Skeletal muscle satellite cell (primary cell): Measurements from ENCODE around the gene OMP. TPM values are rescaled to one million over a fixed set of nuclear protein-coding genes. Genes with fewer than 3 reads are reported as not detected.
"Not testable (repeated sequence)": the region's sequence is repeated elsewhere in the genome, so short reads cannot be mapped to it uniquely, and the experiment has no call there.

Experiments used
- H3K27me3 ChIP-seq: 2 replicates; pipeline ENCODE4 v1.7.0; 2013; ENCODE audit warnings: low read length; ENCODE audit not compliant: control insufficient read depth, insufficient read depth
- H3K36me3 ChIP-seq: 2 replicates; pipeline ENCODE4 v1.7.0; 2013; ENCODE audit warnings: mild to moderate bottlenecking, control low read depth, low read length; ENCODE audit not compliant: insufficient read depth
- H3K4me1 ChIP-seq: 2 replicates; pipeline ENCODE4 v1.7.0; 2013; ENCODE audit warnings: low read length; ENCODE audit not compliant: control insufficient read depth, insufficient read depth
- H3K4me2 ChIP-seq: 2 replicates; pipeline ENCODE4 v1.7.0; 2013; ENCODE audit warnings: mild to moderate bottlenecking, low read length
- H3K4me3 ChIP-seq: 2 replicates; pipeline ENCODE4 v1.7.0; 2013; ENCODE audit warnings: low read length
- H3K9ac ChIP-seq: 2 replicates; pipeline ENCODE4 v1.7.0; 2013; ENCODE audit warnings: mild to moderate bottlenecking, low read depth, low read length, moderate library complexity
- H3K9me3 ChIP-seq: replicated peaks from 2 replicates; pipeline ENCODE4 v1.7.0; 2013; ENCODE audit warnings: mild to moderate bottlenecking, control low read depth, low read length
- total RNA-seq: library from RNA; depleted of rRNA; stranded (reverse); fragments of >200 nt; gene quantifications from 2 replicates; pipeline ENCODE4 v1.2.3, GENCODE V29; 2012; rRNA removed

Gene OMP
- total RNA-seq: not detected in 2 replicates

- no peak within 1 kb of the TSS for H3K4me2 ChIP-seq
- H3K4me3 ChIP-seq: no peak within 1 kb of the TSS
- H3K9me3 ChIP-seq: no peaks in the 10 kb centered on the region
- H3K36me3 ChIP-seq: peaks cover 13% of the 10 kb centered on the region
- peaks cover 24% of the 10 kb centered on the region for H3K4me1 ChIP-seq
- H3K27me3 ChIP-seq: no peaks in the 10 kb centered on the region
- H3K9ac ChIP-seq: no peak within 1 kb of the TSS
These were observed at the start of gene OMP for GRCh38 chr11:77102246-77103210. Gene OMP (plus strand): TSS chr11:77102840. CDS start chr11:77102840, 0 bp downstream.

GRCh38 chr11:77053217-77054015 lies 49.2 kb upstream of the OMP start:
- Histone ChIP-seq H3K4me1 (no peaks in the 10 kb centered on the region), H3K4me2 (no peak overlapping the region), H3K36me3 (no peaks in the 10 kb centered on the region), H3K4me3 (no peak overlapping the region), H3K9ac (no peak overlapping the region), H3K9me3 (peaks cover 11% of the 10 kb centered on the region), H3K27me3 (peaks cover 9% of the 10 kb centered on the region)

GRCh38 chr11:77054084-77054483 lies 48.6 kb upstream of the OMP start:
- no peaks in the 10 kb centered on the region for H3K36me3 ChIP-seq
- H3K27me3 ChIP-seq: peaks cover 9% of the 10 kb centered on the region
- no peak overlapping the region for H3K4me2 ChIP-seq
- no peaks in the 10 kb centered on the region for H3K4me1 ChIP-seq
- H3K9me3 ChIP-seq: peaks cover 11% of the 10 kb centered on the region
- H3K4me3 ChIP-seq: no peak overlapping the region
- H3K9ac ChIP-seq: no peak overlapping the region

GRCh38 chr11:77055101-77055561 lies 47.5 kb upstream of the OMP start:
- no peaks in the 10 kb centered on the region for H3K4me1 ChIP-seq
- H3K4me2 ChIP-seq: no peak overlapping the region
- peaks cover 16% of the 10 kb centered on the region for H3K27me3 ChIP-seq
- H3K36me3 ChIP-seq: no peaks in the 10 kb centered on the region
- peaks cover 11% of the 10 kb centered on the region for H3K9me3 ChIP-seq
- H3K4me3 ChIP-seq: no peak overlapping the region
- no peak overlapping the region for H3K9ac ChIP-seq

GRCh38 chr11:77055913-77056312 lies 46.7 kb upstream of the OMP start:
- H3K9me3 ChIP-seq: peaks cover 11% of the 10 kb centered on the region
- no peaks in the 10 kb centered on the region for H3K4me1 ChIP-seq
- H3K9ac ChIP-seq: no peak overlapping the region
- H3K4me3 ChIP-seq: no peak overlapping the region
- no peaks in the 10 kb centered on the region for H3K36me3 ChIP-seq
- H3K4me2 ChIP-seq: no peak overlapping the region
- H3K27me3 ChIP-seq: peaks cover 23% of the 10 kb centered on the region

GRCh38 chr11:77056814-77057402 lies 45.7 kb upstream of the OMP start:
- no peaks in the 10 kb centered on the region for H3K4me1 ChIP-seq
- H3K4me3 ChIP-seq: no peak overlapping the region
- H3K9ac ChIP-seq: no peak overlapping the region
- peaks cover 23% of the 10 kb centered on the region for H3K27me3 ChIP-seq
- H3K4me2 ChIP-seq: no peak overlapping the region
- H3K9me3 ChIP-seq: peaks cover 11% of the 10 kb centered on the region
- no peaks in the 10 kb centered on the region for H3K36me3 ChIP-seq

- no peak overlapping the region for H3K9ac ChIP-seq
- H3K4me3 ChIP-seq: no peak overlapping the region
- no peaks in the 10 kb centered on the region for H3K4me1 ChIP-seq
- peaks cover 11% of the 10 kb centered on the region for H3K9me3 ChIP-seq
- no peaks in the 10 kb centered on the region for H3K36me3 ChIP-seq
- H3K4me2 ChIP-seq: no peak overlapping the region
- H3K27me3 ChIP-seq: peaks cover 17% of the 10 kb centered on the region
These were observed 44.6 kb upstream of the OMP start for GRCh38 chr11:77057938-77058474.

- Histone ChIP-seq H3K9me3 (peaks cover 11% of the 10 kb centered on the region), H3K9ac (no peak overlapping the region), H3K4me2 (no peak overlapping the region), H3K27me3 (peaks cover 14% of the 10 kb centered on the region), H3K36me3 (no peaks in the 10 kb centered on the region), H3K4me1 (no peaks in the 10 kb centered on the region), H3K4me3 (no peak overlapping the region)
These were observed 43.7 kb upstream of the OMP start for GRCh38 chr11:77058900-77059299.

GRCh38 chr11:77059806-77060205 lies 42.8 kb upstream of the OMP start:
- peaks cover 11% of the 10 kb centered on the region for H3K9me3 ChIP-seq
- no peaks in the 10 kb centered on the region for H3K4me1 ChIP-seq
- H3K27me3 ChIP-seq: peaks cover 14% of the 10 kb centered on the region
- no peak overlapping the region for H3K4me2 ChIP-seq
- H3K4me3 ChIP-seq: no peak overlapping the region
- no peak overlapping the region for H3K9ac ChIP-seq
- H3K36me3 ChIP-seq: no peaks in the 10 kb centered on the region

GRCh38 chr11:77060234-77060633 lies 42.4 kb upstream of the OMP start:
- Histone ChIP-seq H3K4me1 (no peaks in the 10 kb centered on the region), H3K9ac (no peak overlapping the region), H3K4me2 (no peak overlapping the region), H3K4me3 (no peak overlapping the region), H3K9me3 (peaks cover 11% of the 10 kb centered on the region), H3K27me3 (peaks cover 14% of the 10 kb centered on the region), H3K36me3 (no peaks in the 10 kb centered on the region)

- H3K4me3 ChIP-seq, H3K36me3 ChIP-seq: not testable (repeated sequence)
These were observed 41.4 kb upstream of the OMP start for GRCh38 chr11:77061258-77061657.

More at GRCh38 chr11:77061258-77061657, 41.4 kb upstream of the OMP start:
- not testable (repeated sequence) for H3K9me3 ChIP-seq, H3K4me1 ChIP-seq, H3K4me2 ChIP-seq, H3K9ac ChIP-seq
- H3K27me3 ChIP-seq: peaks cover 14% of the 10 kb centered on the region
